LNCAP (cell line): ENCODE results near the gene ADAD2.

Source experiments
- CTCF ChIP-seq: fragments of 450-650 bp; IDR thresholded peaks from 2 replicates; pipeline ENCODE4 v1.5.1; 2017; ENCODE audit warnings: mild to moderate bottlenecking

ADAD2 gene

GRCh38 chr16:84205976-84206691 lies 15.2 kb downstream of the ADAD2 start:
- no peak for TF ChIP-seq CTCF

GRCh38 chr16:84207251-84207650 lies 16.3 kb downstream of the ADAD2 start:
- no peak for TF ChIP-seq CTCF

- TF ChIP-seq CTCF: no peak
Measured at GRCh38 chr16:84207879-84208278, 16.9 kb downstream of the ADAD2 start.

GRCh38 chr16:84209989-84210388 lies 19.0 kb downstream of the ADAD2 start:
- TF ChIP-seq CTCF: no peak

- TF ChIP-seq CTCF: no peak
Measured at GRCh38 chr16:84212154-84212553, 21.2 kb downstream of the ADAD2 start.

- TF ChIP-seq CTCF: no peak
Measured at GRCh38 chr16:84212631-84213030, 21.7 kb downstream of the ADAD2 start.

GRCh38 chr16:84214451-84215066 lies 23.6 kb downstream of the ADAD2 start:
- TF ChIP-seq CTCF: no peak

GRCh38 chr16:84215531-84215930 lies 24.6 kb downstream of the ADAD2 start:
- TF ChIP-seq CTCF: no peak
